OCI-LY3 (cell line): ENCODE data around the gene TOP3B.

Experiments used
- CTCF ChIP-seq: fragments of 200-600, 300-600 bp; sonication (generic); IDR thresholded peaks from 2 replicates; pipeline ENCODE4 v1.5.1; 2014; ENCODE audit warnings: antibody characterized with exemption, low read length, low read depth
- EZH2phosphoT487 ChIP-seq: fragments of 200-600 bp; shearing (Covaris generic); IDR thresholded peaks from 2 replicates; pipeline ENCODE4 v1.6.1; 2018; ENCODE audit warnings: antibody characterized with exemption, mixed run types, low read depth

- TF ChIP-seq CTCF (no peak), EZH2phosphoT487 (no peak)
Observed at GRCh38 chr22:21936151-21936775, 46.3 kb downstream of the TOP3B start.
